HK-2 (cell line): ENCODE data around the gene NDUFS3.

Experiments
- DNase-seq: peaks from one replicate; pipeline ENCODE4 v3.0.0-alpha.2; 2018; ENCODE audit not compliant: unreplicated experiment

The NDUFS3 gene

GRCh38 chr11:47631473-47631872 is 52.6 kb downstream of the NDUFS3 start:
- no peak for DNase-seq
